Neural cell (in vitro differentiated cells): ENCODE results near the gene ZNF22.

ENCODE experiments used
- CTCF ChIP-seq: fragments of 450-650 bp; IDR thresholded peaks from 2 replicates; pipeline ENCODE4 v1.5.1; 2014; ENCODE audit warnings: antibody characterized with exemption, mild to moderate bottlenecking, moderate library complexity; ENCODE audit not compliant: poor library complexity, severe bottlenecking
- EP300 ChIP-seq: fragments of 450-650 bp; conservative IDR thresholded peaks from 2 replicates; pipeline ENCODE4 v1.6.1; 2014; ENCODE audit warnings: antibody characterized with exemption, mild to moderate bottlenecking, moderate library complexity; ENCODE audit not compliant: poor library complexity, severe bottlenecking
- EZH2 ChIP-seq: fragments of 200-600, 300-800 bp; shearing (Covaris generic), sonication (generic); IDR thresholded peaks from 2 replicates; pipeline ENCODE4 v1.6.1; 2014; ENCODE audit warnings: antibody characterized with exemption, low read length, borderline replicate concordance, mild to moderate bottlenecking; ENCODE audit not compliant: insufficient read depth, poor library complexity, severe bottlenecking
- MXI1 ChIP-seq: fragments of 450-650 bp; conservative IDR thresholded peaks from 2 replicates; pipeline ENCODE4 v1.6.1; 2014; ENCODE audit warnings: antibody characterized with exemption, mild to moderate bottlenecking; ENCODE audit not compliant: poor library complexity, severe bottlenecking
- POLR2AphosphoS5 ChIP-seq: IDR thresholded peaks from 2 replicates; pipeline ENCODE4 v1.6.1; 2012
- RAD21 ChIP-seq: fragments of 450-650 bp; conservative IDR thresholded peaks from 2 replicates; pipeline ENCODE4 v1.6.1; 2014; ENCODE audit warnings: antibody characterized with exemption, mild to moderate bottlenecking, moderate library complexity
- SMC3 ChIP-seq: fragments of 450-650 bp; conservative IDR thresholded peaks from 2 replicates; pipeline ENCODE4 v1.6.1; 2014; ENCODE audit warnings: antibody characterized with exemption, mild to moderate bottlenecking, moderate library complexity; ENCODE audit not compliant: poor library complexity
- TAF1 ChIP-seq: IDR thresholded peaks from 2 replicates; pipeline ENCODE4 v1.6.1; 2012; ENCODE audit warnings: low read depth
- TF ChIP-seq, protein P1 (sequence below): IDR thresholded peaks from 2 replicates; pipeline ENCODE4 v1.6.1; 2012; ENCODE audit warnings: borderline replicate concordance

DNA sequence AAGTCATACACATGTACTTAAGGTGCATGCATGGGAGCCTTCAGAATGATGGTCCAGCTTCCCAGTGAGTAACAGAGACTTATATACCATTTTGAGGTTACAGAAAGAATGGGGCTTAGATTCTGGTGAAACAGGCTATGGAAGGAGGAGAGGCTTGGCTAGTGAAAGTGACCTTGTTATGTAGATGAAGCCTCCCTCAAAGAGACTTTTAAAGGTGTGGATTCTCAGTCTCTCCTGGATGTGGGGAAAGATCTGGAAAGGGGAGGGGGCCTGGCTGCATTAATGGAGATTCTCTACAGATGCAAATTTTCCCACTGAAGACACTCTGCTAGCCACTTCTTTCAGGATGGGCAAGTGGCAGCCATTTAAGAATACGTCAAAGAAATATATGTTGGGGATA lies 35.6 kb upstream of the ZNF22 start:
- TF ChIP-seq POLR2AphosphoS5 (no peak), CTCF (no peak), EZH2 (no peak), TAF1 (no peak), RAD21 (no peak), MXI1 (no peak), EP300 (no peak), SMC3 (no peak)
- TF ChIP-seq, protein P1, sequence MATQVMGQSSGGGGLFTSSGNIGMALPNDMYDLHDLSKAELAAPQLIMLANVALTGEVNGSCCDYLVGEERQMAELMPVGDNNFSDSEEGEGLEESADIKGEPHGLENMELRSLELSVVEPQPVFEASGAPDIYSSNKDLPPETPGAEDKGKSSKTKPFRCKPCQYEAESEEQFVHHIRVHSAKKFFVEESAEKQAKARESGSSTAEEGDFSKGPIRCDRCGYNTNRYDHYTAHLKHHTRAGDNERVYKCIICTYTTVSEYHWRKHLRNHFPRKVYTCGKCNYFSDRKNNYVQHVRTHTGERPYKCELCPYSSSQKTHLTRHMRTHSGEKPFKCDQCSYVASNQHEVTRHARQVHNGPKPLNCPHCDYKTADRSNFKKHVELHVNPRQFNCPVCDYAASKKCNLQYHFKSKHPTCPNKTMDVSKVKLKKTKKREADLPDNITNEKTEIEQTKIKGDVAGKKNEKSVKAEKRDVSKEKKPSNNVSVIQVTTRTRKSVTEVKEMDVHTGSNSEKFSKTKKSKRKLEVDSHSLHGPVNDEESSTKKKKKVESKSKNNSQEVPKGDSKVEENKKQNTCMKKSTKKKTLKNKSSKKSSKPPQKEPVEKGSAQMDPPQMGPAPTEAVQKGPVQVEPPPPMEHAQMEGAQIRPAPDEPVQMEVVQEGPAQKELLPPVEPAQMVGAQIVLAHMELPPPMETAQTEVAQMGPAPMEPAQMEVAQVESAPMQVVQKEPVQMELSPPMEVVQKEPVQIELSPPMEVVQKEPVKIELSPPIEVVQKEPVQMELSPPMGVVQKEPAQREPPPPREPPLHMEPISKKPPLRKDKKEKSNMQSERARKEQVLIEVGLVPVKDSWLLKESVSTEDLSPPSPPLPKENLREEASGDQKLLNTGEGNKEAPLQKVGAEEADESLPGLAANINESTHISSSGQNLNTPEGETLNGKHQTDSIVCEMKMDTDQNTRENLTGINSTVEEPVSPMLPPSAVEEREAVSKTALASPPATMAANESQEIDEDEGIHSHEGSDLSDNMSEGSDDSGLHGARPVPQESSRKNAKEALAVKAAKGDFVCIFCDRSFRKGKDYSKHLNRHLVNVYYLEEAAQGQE: no peak
